HG03025 (cell line): Measurements from ENCODE around the gene FABP7.

Experiments
- ATAC-seq: cut with Tn5 transposase; IDR thresholded peaks from one replicate; pipeline ENCODE4 v1.9.1; 2021; ENCODE audit warnings: mild to moderate bottlenecking, moderate library complexity; ENCODE audit not compliant: unreplicated experiment, low FRiP score

FABP7 gene

GRCh38 chr6:122831511-122831910, 52.0 kb downstream of the FABP7 start:
- no peak for ATAC-seq

GRCh38 chr6:122832459-122832858, 52.9 kb downstream of the FABP7 start:
- ATAC-seq: no peak

- ATAC-seq: no peak
Measured at GRCh38 chr6:122833021-122833491, 53.5 kb downstream of the FABP7 start.
